IMR-90 (cell line): ENCODE measurements around the gene SLCO6A1. TPM values are rescaled to one million over a fixed set of nuclear protein-coding genes. Genes with fewer than 3 reads are reported as not detected.

ENCODE experiments used
- ATAC-seq: fragments of 200-7000 bp; cut with Tn5 transposase; 2 replicates; pipeline ENCODE4 v1.9.1; 2020; ENCODE audit warnings: low read depth, mild to moderate bottlenecking, moderate library complexity
- BruUV-seq: library from RNA; stranded (reverse); fragments of 400-500 nt; replicated peaks from 2 replicates; lab custom pipeline; 2021; lab: Mats Ljungman, UMichigan
- CTCF ChIA-PET: fragments of 300-600 bp; formaldehyde crosslinking; extraction: SDS; loops from one replicate; lab custom pipeline; 2021; ENCODE audit warnings: antibody characterized with exemption; lab: Yijun Ruan, JAX
- POLR2A ChIA-PET: fragments of 300-600 bp; sonication (Branson Sonifier 250); formaldehyde crosslinking; loops from one replicate; lab custom pipeline; 2022; ENCODE audit warnings: antibody characterized with exemption; ENCODE audit not compliant: unreplicated experiment; lab: Charles Lee
- DNase-seq: peaks from one replicate; pipeline ENCODE4 v3.0.0; 2013
- H2AFZ ChIP-seq: replicated peaks from 2 replicates; pipeline ENCODE3; 2013; ENCODE audit warnings: low read length, mild to moderate bottlenecking; ENCODE audit not compliant: poor library complexity
- H2AK5ac ChIP-seq: 2 replicates; pipeline ENCODE4 v1.6.1; 2013; ENCODE audit warnings: low read depth, low read length, inconsistent platforms
- H2AK9ac ChIP-seq: replicated peaks from 2 replicates; pipeline ENCODE3; 2013; ENCODE audit warnings: mild to moderate bottlenecking, low read depth, low read length, moderate library complexity; ENCODE audit not compliant: poor library complexity
- H2BK120ac ChIP-seq: 2 replicates; pipeline ENCODE4 v1.6.1; 2013; ENCODE audit warnings: low read depth, low read length, inconsistent platforms
- H2BK15ac ChIP-seq: 3 replicates; pipeline ENCODE4 v1.6.1; 2013; ENCODE audit warnings: low read depth, low read length, inconsistent platforms
- H2BK20ac ChIP-seq: 2 replicates; pipeline ENCODE4 v1.6.1; 2013; ENCODE audit warnings: low read depth, mild to moderate bottlenecking, inconsistent platforms, low read length, moderate library complexity
- H2BK5ac ChIP-seq: 2 replicates; pipeline ENCODE4 v1.6.1; 2013; ENCODE audit warnings: mild to moderate bottlenecking, low read depth, low read length, inconsistent platforms; ENCODE audit not compliant: poor library complexity, severe bottlenecking
- H3K14ac ChIP-seq: replicated peaks from 2 replicates; pipeline ENCODE4 v1.6.1; 2013; ENCODE audit warnings: low read depth, low read length, inconsistent platforms
- H3K18ac ChIP-seq: 2 replicates; pipeline ENCODE4 v1.6.1; 2013; ENCODE audit warnings: low read depth, low read length, control low read depth
- H3K23ac ChIP-seq: 2 replicates; pipeline ENCODE4 v1.6.1; 2013; ENCODE audit warnings: low read depth, low read length, inconsistent platforms
- H3K27ac ChIP-seq: 2 replicates; pipeline ENCODE4 v1.5.1; 2013; ENCODE audit warnings: mild to moderate bottlenecking, control low read depth, low read length; ENCODE audit not compliant: insufficient read depth
- H3K27me3 ChIP-seq: 2 replicates; pipeline ENCODE4 v1.6.1; 2013; ENCODE audit warnings: low read length; ENCODE audit not compliant: control insufficient read depth, insufficient read depth
- H3K36me3 ChIP-seq: 2 replicates; pipeline ENCODE4 v1.6.1; 2013; ENCODE audit warnings: low read length, mixed read lengths; ENCODE audit not compliant: control insufficient read depth, insufficient read depth
- H3K4ac ChIP-seq: 2 replicates; pipeline ENCODE4 v1.6.1; 2013; ENCODE audit warnings: low read depth, low read length, inconsistent platforms
- H3K4me1 ChIP-seq: 2 replicates; pipeline ENCODE4 v1.6.1; 2013; ENCODE audit warnings: low read length, mixed read lengths; ENCODE audit not compliant: control insufficient read depth, insufficient read depth
- H3K4me2 ChIP-seq: 2 replicates; pipeline ENCODE4 v1.6.1; 2013; ENCODE audit warnings: low read depth, mild to moderate bottlenecking, control low read depth, low read length, moderate library complexity
- H3K4me3 ChIP-seq: 2 replicates; pipeline ENCODE4 v1.5.1; 2013; ENCODE audit warnings: low read depth, mild to moderate bottlenecking, control low read depth, low read length, moderate library complexity; ENCODE audit not compliant: insufficient read depth
- H3K56ac ChIP-seq: 2 replicates; pipeline ENCODE4 v1.6.1; 2013; ENCODE audit warnings: low read length, inconsistent platforms; ENCODE audit not compliant: insufficient read depth; ENCODE audit errors: extremely low read depth
- H3K79me1 ChIP-seq, 2 experiments: 2 replicates each; pipeline ENCODE4 v1.6.1; 2013; ENCODE audit warnings: low read length in 2 of 2, inconsistent platforms in 1 of 2, low read depth in 1 of 2
- H3K9ac ChIP-seq: 2 replicates; pipeline ENCODE4 v1.6.1; 2013; ENCODE audit warnings: low read depth, low read length, control low read depth
- H3K9me1 ChIP-seq: 2 replicates; pipeline ENCODE4 v1.6.1; 2013; ENCODE audit warnings: low read length, inconsistent platforms; ENCODE audit not compliant: insufficient read depth
- H3K9me3 ChIP-seq: 2 replicates; pipeline ENCODE4 v1.6.1; 2013; ENCODE audit warnings: low read length; ENCODE audit not compliant: control insufficient read depth, insufficient read depth
- H4K20me1 ChIP-seq: 2 replicates; pipeline ENCODE4 v1.6.1; 2013; ENCODE audit warnings: low read length, inconsistent platforms; ENCODE audit not compliant: insufficient read depth
- H4K5ac ChIP-seq: 2 replicates; pipeline ENCODE4 v1.6.1; 2013; ENCODE audit warnings: mild to moderate bottlenecking, low read depth, low read length, control low read depth
- H4K8ac ChIP-seq, 2 experiments: 2 replicates each; pipeline ENCODE4 v1.6.1; 2013; ENCODE audit warnings: low read depth in 2 of 2, low read length in 2 of 2, control low read depth in 1 of 2, inconsistent platforms in 1 of 2
- H4K91ac ChIP-seq: 2 replicates; pipeline ENCODE4 v1.6.1; 2013; ENCODE audit warnings: low read depth, low read length, inconsistent platforms; ENCODE audit not compliant: insufficient read depth
- CEBPB ChIP-seq: IDR thresholded peaks from 2 replicates; pipeline ENCODE4 v1.6.1; 2012; ENCODE audit warnings: low read depth, low read length, improper control_type of control experiment
- CHD1 ChIP-seq: IDR thresholded peaks from 2 replicates; pipeline ENCODE4 v1.6.1; 2012; ENCODE audit warnings: low read depth, low read length, improper control_type of control experiment
- CTCF ChIP-seq: conservative IDR thresholded peaks from 2 replicates; pipeline ENCODE4 v1.5.1; 2012; ENCODE audit warnings: mild to moderate bottlenecking, low read depth, low read length, improper control_type of control experiment
- FOS ChIP-seq: fragments of 150-350 bp; IDR thresholded peaks from 2 replicates; pipeline ENCODE4 v1.6.1; 2016; ENCODE audit warnings: low read depth, low read length
- MAFK ChIP-seq: IDR thresholded peaks from 2 replicates; pipeline ENCODE4 v1.6.1; 2012; ENCODE audit warnings: low read depth, low read length, improper control_type of control experiment
- MAZ ChIP-seq: IDR thresholded peaks from 2 replicates; pipeline ENCODE4 v1.6.1; 2012; ENCODE audit warnings: low read depth, mild to moderate bottlenecking, low read length, improper control_type of control experiment, moderate library complexity, borderline replicate concordance
- MXI1 ChIP-seq: IDR thresholded peaks from 2 replicates; pipeline ENCODE4 v1.6.1; 2012; ENCODE audit warnings: low read depth, mild to moderate bottlenecking, low read length, moderate library complexity, borderline replicate concordance
- NFE2L2 ChIP-seq: fragments of 150-350 bp; IDR thresholded peaks from 2 replicates; pipeline ENCODE4 v1.6.1; 2016; ENCODE audit warnings: low read depth, mild to moderate bottlenecking, low read length
- POLR2A ChIP-seq: IDR thresholded peaks from 2 replicates; pipeline ENCODE4 v1.6.1; 2012; ENCODE audit warnings: mild to moderate bottlenecking, low read depth, low read length
- RAD21 ChIP-seq: IDR thresholded peaks from 2 replicates; pipeline ENCODE4 v1.6.1; 2012; ENCODE audit warnings: low read length, improper control_type of control experiment
- RFX5 ChIP-seq: IDR thresholded peaks from 2 replicates; pipeline ENCODE4 v1.8.0; 2012; ENCODE audit warnings: low read depth, mild to moderate bottlenecking, low read length, moderate library complexity
- SMC3 ChIP-seq: fragments of 150-350 bp; IDR thresholded peaks from 2 replicates; pipeline ENCODE4 v1.6.1; 2016; ENCODE audit warnings: low read depth, mild to moderate bottlenecking, antibody characterized with exemption, low read length, moderate library complexity
- USF2 ChIP-seq: fragments of 150-350 bp; IDR thresholded peaks from 2 replicates; pipeline ENCODE4 v1.6.1; 2017; ENCODE audit warnings: mild to moderate bottlenecking, antibody characterized with exemption, low read length, low read depth
- WGBS, 2 experiments: methylation state at CpG; one replicate each; pipeline versions ENCODE4 v1.1.5 to v1.1.7; 2013; ENCODE audit warnings: missing lambda C conversion rate in 2 of 2; ENCODE audit not compliant: insufficient read length in 1 of 2; ENCODE audit errors: extremely low coverage in 2 of 2; 5-methylcytosine and 5-hydroxymethylcytosine counted together
- dilution Hi-C: fragments of 300-500 bp; cut with HindIII; formaldehyde crosslinking; loops from one replicate; pipeline ENCODE4 v1.14.3; 2018; ENCODE audit warnings: low sequenced_read_pairs; ENCODE audit not compliant: unreplicated experiment
- in situ Hi-C: fragments of 300-500 bp; cut with MboI; formaldehyde crosslinking; loops from 3 replicates; pipeline ENCODE4 v1.14.3; 2019; ENCODE audit warnings: low sequenced_read_pairs, inconsistent platforms, mixed read lengths
- intact Hi-C: fragments of 100-400 bp; cut with micrococcal nuclease; formaldehyde crosslinking; loops from 2 replicates; pipeline ENCODE4 v1.10.0; 2022
- polyA plus RNA-seq, 3 experiments: library from polyadenylated mRNA; depleted of rRNA; stranded (reverse); fragments of >200 nt; gene quantifications; 2 replicates each; pipeline ENCODE4 v1.2.3, GENCODE V29; 2012; ENCODE audit warnings: low replicate concordance in 1 of 3
- total RNA-seq: library from RNA; depleted of rRNA; stranded (reverse); fragments of >200 nt; gene quantifications from 2 replicates; pipeline ENCODE4 v1.2.3, GENCODE V29; 2012
- TF ChIP-seq, protein P1 (sequence below): fragments of 150-350 bp; IDR thresholded peaks from 2 replicates; pipeline ENCODE4 v1.6.1; 2016; ENCODE audit warnings: low read depth, mild to moderate bottlenecking, low read length, moderate library complexity, borderline replicate concordance

Gene SLCO6A1
- total and polyA plus RNA-seq, 2 of the 4 experiments (the other 2 are of a cell fraction): not detected

GRCh38 chr5:102375876-102376275 lies 122.9 kb downstream of the SLCO6A1 start:
- WGBS, 2 experiments: no CpG with 5 or more reads among the region's 2 CpGs
- dilution Hi-C loops: no loop called here

More at GRCh38 chr5:102375876-102376275, 122.9 kb downstream of the SLCO6A1 start:
- Histone ChIP-seq H3K4me1 (no peaks in the 10 kb centered on the region), H3K9me3 (peaks cover 9% of the 10 kb centered on the region; the same call in 1 of the 2 replicates), H3K36me3 (no peaks in the 10 kb centered on the region), H3K79me1 (no peaks in the 10 kb centered on the region), H4K8ac (no peak overlapping the region), H3K27me3 (no peaks in the 10 kb centered on the region), H3K23ac (no peak overlapping the region), H2AK5ac (no peak overlapping the region), H3K4ac (no peak overlapping the region), H2BK15ac (no peak overlapping the region), H2AK9ac (no peak overlapping the region), H2BK120ac (no peak overlapping the region), H4K20me1 (no peaks in the 10 kb centered on the region), H2AFZ (no peak overlapping the region), H2BK20ac (no peak overlapping the region), H3K27ac (no peak overlapping the region), H3K18ac (no peak overlapping the region), H3K4me3 (no peak overlapping the region), H4K91ac (no peak overlapping the region), H2BK5ac (no peak overlapping the region), H3K9ac (no peak overlapping the region), H3K14ac (no peak overlapping the region), H3K4me2 (no peak overlapping the region), H4K5ac (no peak overlapping the region), H3K9me1 (no peaks in the 10 kb centered on the region), H3K56ac (no peak overlapping the region)
- in situ Hi-C loops (no loop called here), intact Hi-C loops (no loop called here)
- DNase-seq: no peak
- CTCF ChIA-PET: no interaction called here
- no TSS peak for BruUV-seq
- TF ChIP-seq MXI1 (no peak), MAFK (no peak), USF2 (no peak), NFE2L2 (no peak), CTCF (no peak), SMC3 (no peak), CHD1 (no peak), FOS (no peak), POLR2A (no peak), RAD21 (no peak), RFX5 (no peak), MAZ (no peak), CEBPB (no peak)
- TF ChIP-seq, protein P1, sequence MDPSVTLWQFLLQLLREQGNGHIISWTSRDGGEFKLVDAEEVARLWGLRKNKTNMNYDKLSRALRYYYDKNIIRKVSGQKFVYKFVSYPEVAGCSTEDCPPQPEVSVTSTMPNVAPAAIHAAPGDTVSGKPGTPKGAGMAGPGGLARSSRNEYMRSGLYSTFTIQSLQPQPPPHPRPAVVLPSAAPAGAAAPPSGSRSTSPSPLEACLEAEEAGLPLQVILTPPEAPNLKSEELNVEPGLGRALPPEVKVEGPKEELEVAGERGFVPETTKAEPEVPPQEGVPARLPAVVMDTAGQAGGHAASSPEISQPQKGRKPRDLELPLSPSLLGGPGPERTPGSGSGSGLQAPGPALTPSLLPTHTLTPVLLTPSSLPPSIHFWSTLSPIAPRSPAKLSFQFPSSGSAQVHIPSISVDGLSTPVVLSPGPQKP: no peak
- POLR2A ChIA-PET: no interaction called here
- no peak for ATAC-seq
